B cell (primary cell): ENCODE measurements around the gene PLXNA1. TPM values are rescaled to one million over a fixed set of nuclear protein-coding genes. Genes with fewer than 3 reads are reported as not detected.

Source experiments
- ATAC-seq: fragments of 200-7000 bp; cut with Tn5 transposase; one replicate; pipeline ENCODE4 v1.10.0; 2021; ENCODE audit warnings: low read depth, mild to moderate bottlenecking, moderate number of reproducible peaks, moderate library complexity
- CTCF ChIA-PET: fragments of 350-600 bp; sonication (Branson Sonifier 250); formaldehyde crosslinking; loops from one replicate; lab custom pipeline; 2021; ENCODE audit warnings: antibody characterized with exemption, inconsistent platforms; lab: Charles Lee
- POLR2A ChIA-PET: fragments of 350-600 bp; sonication (Branson Sonifier 250); formaldehyde crosslinking; loops from one replicate; lab custom pipeline; 2021; ENCODE audit warnings: antibody characterized with exemption; lab: Charles Lee
- DNase-seq: peaks from one replicate; pipeline ENCODE4 v3.0.0; 2013
- H2AFZ ChIP-seq: 2 replicates; pipeline ENCODE4 v1.6.1; 2012; ENCODE audit warnings: mild to moderate bottlenecking, low read depth, low read length; ENCODE audit not compliant: insufficient read depth, poor library complexity, severe bottlenecking
- H3K27ac ChIP-seq, 2 donors: 1 replicate in 1 of 2; 2 replicates in 1 of 2; pipeline ENCODE4 v1.5.1; 2012 to 2013; ENCODE audit warnings: low read length in 2 of 2, mild to moderate bottlenecking in 2 of 2, moderate library complexity in 1 of 2
- H3K27me3 ChIP-seq, 4 experiments: fragments of 200-600 bp in 1 of 4; sonication (generic) in 1 of 4; replicated peaks in 1 of 4; 1 replicate in 2 of 4; 2 replicates in 2 of 4; pipeline versions ENCODE4 v1.6.1 to v1.7.0; 2013 to 2016; ENCODE audit warnings: low read length in 3 of 4, mild to moderate bottlenecking in 2 of 4, mixed read lengths in 1 of 4, moderate library complexity in 1 of 4; ENCODE audit not compliant: insufficient read depth in 4 of 4, control insufficient read depth in 3 of 4; ENCODE audit errors: control extremely low read depth in 1 of 4
- H3K36me3 ChIP-seq, 2 experiments: replicated peaks in 1 of 2; 1 replicate in 1 of 2; 2 replicates in 1 of 2; pipeline versions ENCODE4 v1.6.1 to v1.7.1; 2013; ENCODE audit warnings: low read length in 1 of 2; ENCODE audit not compliant: insufficient read depth in 2 of 2, control insufficient read depth in 1 of 2; ENCODE audit errors: control extremely low read depth in 1 of 2, extremely low read depth in 1 of 2
- H3K4me1 ChIP-seq, 2 donors: fragments of 200-600 bp in 1 of 2; sonication (generic) in 1 of 2; 1 replicate in 1 of 2; 2 replicates in 1 of 2; pipeline versions ENCODE4 v1.5.1 to v1.6.1; 2013 to 2017; ENCODE audit warnings: low read length in 2 of 2; ENCODE audit not compliant: control insufficient read depth in 2 of 2, insufficient read depth in 2 of 2
- H3K4me2 ChIP-seq: replicated peaks from 2 replicates; pipeline ENCODE3; 2012; ENCODE audit warnings: mild to moderate bottlenecking, low read depth, low read length; ENCODE audit not compliant: poor library complexity, severe bottlenecking
- H3K4me3 ChIP-seq, 5 experiments: fragments of 200-600 bp in 1 of 5; sonication (generic) in 1 of 5; 1 replicate in 3 of 5; 2 replicates in 2 of 5; pipeline versions ENCODE4 v1.5.1 to v1.7.0; 2011 to 2016; ENCODE audit warnings: low read length in 4 of 5, mild to moderate bottlenecking in 4 of 5, low read depth in 2 of 5, control low read depth in 1 of 5, moderate library complexity in 1 of 5; ENCODE audit not compliant: insufficient read depth in 1 of 5; ENCODE audit errors: control extremely low read depth in 1 of 5, extremely low read depth in 1 of 5
- H3K79me2 ChIP-seq: fragments of 200-600 bp; sonication (generic); one replicate; pipeline ENCODE4 v1.6.0; 2016; ENCODE audit warnings: low read length; ENCODE audit not compliant: control insufficient read depth, insufficient read depth
- H3K9ac ChIP-seq: fragments of 200-600 bp; sonication (generic); 2 replicates; pipeline ENCODE4 v1.6.1; 2017; ENCODE audit warnings: mild to moderate bottlenecking, low read length, moderate library complexity
- H3K9me3 ChIP-seq, 3 donors: one replicate each; pipeline versions ENCODE4 v1.6.1 to v1.7.1; 2013; ENCODE audit warnings: low read length in 2 of 3; ENCODE audit not compliant: control insufficient read depth in 2 of 3, insufficient read depth in 1 of 3; ENCODE audit errors: control extremely low read depth in 1 of 3
- H4K20me1 ChIP-seq: 2 replicates; pipeline ENCODE4 v1.6.0; 2012; ENCODE audit warnings: mild to moderate bottlenecking, low read length; ENCODE audit not compliant: insufficient read depth, control insufficient read depth, poor library complexity, severe bottlenecking
- H3K27ac Mint-ChIP-seq: one replicate; pipeline ENCODE4 v1.8.0; 2021; ENCODE audit warnings: mixed read lengths
- H3K27me3 Mint-ChIP-seq: one replicate; pipeline ENCODE4 v1.8.0; 2021; ENCODE audit warnings: mixed read lengths
- H3K4me1 Mint-ChIP-seq: one replicate; pipeline ENCODE4 v1.8.0; 2021; ENCODE audit warnings: mixed read lengths
- H3K4me3 Mint-ChIP-seq: one replicate; pipeline ENCODE4 v1.8.0; 2021; ENCODE audit warnings: mixed read lengths
- H3K9me3 Mint-ChIP-seq: one replicate; pipeline ENCODE4 v1.8.0; 2022; ENCODE audit warnings: mixed read lengths; ENCODE audit not compliant: insufficient read depth
- EZH2 ChIP-seq: IDR thresholded peaks from 2 replicates; pipeline ENCODE4 v1.6.1; 2012; ENCODE audit warnings: borderline replicate concordance, low read depth, mild to moderate bottlenecking, moderate library complexity, low read length; ENCODE audit not compliant: insufficient read depth, poor library complexity, severe bottlenecking
- WGBS: methylation state at CpG from one replicate; pipeline ENCODE4 v1.1.5; 2013; ENCODE audit warnings: missing lambda C conversion rate; ENCODE audit not compliant: insufficient coverage; 5-methylcytosine and 5-hydroxymethylcytosine counted together
- intact Hi-C: fragments of 100-400 bp; cut with micrococcal nuclease; formaldehyde crosslinking; loops from one replicate; pipeline ENCODE4 v1.10.0; 2022
- polyA plus RNA-seq: library from polyadenylated mRNA; depleted of rRNA; stranded (reverse); fragments of >200 nt; gene quantifications from 2 replicates; pipeline ENCODE4 v1.2.3, GENCODE V29; 2012
- total RNA-seq, 2 donors: library from RNA; stranded (reverse); fragments of 120-200 nt in 1 of 2; gene quantifications; 1 replicate in 1 of 2; 2 replicates in 1 of 2; pipeline versions ENCODE4 v1.2.3 to v1.2.4, GENCODE V29; 2013 to 2022
- TF ChIP-seq, protein P1 (sequence below): fragments of 200-600 bp; IDR thresholded peaks from one replicate; pipeline ENCODE4 v1.8.0; 2022; ENCODE audit warnings: antibody characterized with exemption, mild to moderate bottlenecking

Gene PLXNA1
- total and polyA plus RNA-seq, 2 donors (not counting 1 experiment from before 2014, with no cell fraction given), result 6.7 to 22.3 TPM

DNA sequence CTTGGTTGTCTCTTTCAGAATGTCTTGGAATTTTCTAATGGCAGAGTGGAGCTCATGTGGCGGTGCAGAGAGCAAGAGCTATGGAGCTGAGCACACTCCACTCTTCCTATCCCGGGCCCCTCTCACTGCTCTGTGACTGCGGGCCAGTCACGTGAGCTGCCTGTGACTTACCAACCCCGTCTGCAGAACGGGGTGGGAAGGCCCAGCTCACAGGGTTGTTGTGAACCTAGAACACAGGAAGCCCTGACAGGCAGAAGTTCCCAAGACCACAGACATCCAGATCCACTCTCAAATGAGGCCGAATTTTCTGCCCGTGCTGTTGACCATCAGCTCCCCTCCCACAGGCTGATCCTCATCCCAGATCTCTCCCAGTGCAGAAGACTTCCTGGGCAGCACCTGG, 35.5 kb upstream of the PLXNA1 start:
- Histone ChIP-seq H3K36me3 (no peaks in the 10 kb centered on the region), H3K4me3 (no peak overlapping the region), H3K9me3 (peaks cover 0 to 6% (median 0%) of the 10 kb centered on the region in 3 donors), H3K4me2 (no peak overlapping the region), H4K20me1 (no peaks in the 10 kb centered on the region), H3K27ac (no peak overlapping the region), H3K27me3 (no peaks in the 10 kb centered on the region), H3K9ac (no peak overlapping the region), H3K79me2 (no peaks in the 10 kb centered on the region), H3K4me1 (peaks cover 0 to 21% of the 10 kb centered on the region in 2 donors), H2AFZ (no peak overlapping the region)
- H3K27ac Mint-ChIP-seq, result peak overlapping the region; percentile 32
- H3K27me3 Mint-ChIP-seq, result no peaks in the 10 kb centered on the region
- DNase-seq (no peak), ATAC-seq (peak; percentile 47)
- TF ChIP-seq EZH2, result no peak
- H3K9me3 Mint-ChIP-seq, result no peaks in the 10 kb centered on the region
- ChIA-PET CTCF (no interaction called here), POLR2A (no interaction called here)
- intact Hi-C loops, result no loop called here
- no peak overlapping the region for H3K4me3 Mint-ChIP-seq
- 25% methylated on average over 8 of the region's 8 CpGs for WGBS
- peaks cover 26% of the 10 kb centered on the region for H3K4me1 Mint-ChIP-seq

DNA sequence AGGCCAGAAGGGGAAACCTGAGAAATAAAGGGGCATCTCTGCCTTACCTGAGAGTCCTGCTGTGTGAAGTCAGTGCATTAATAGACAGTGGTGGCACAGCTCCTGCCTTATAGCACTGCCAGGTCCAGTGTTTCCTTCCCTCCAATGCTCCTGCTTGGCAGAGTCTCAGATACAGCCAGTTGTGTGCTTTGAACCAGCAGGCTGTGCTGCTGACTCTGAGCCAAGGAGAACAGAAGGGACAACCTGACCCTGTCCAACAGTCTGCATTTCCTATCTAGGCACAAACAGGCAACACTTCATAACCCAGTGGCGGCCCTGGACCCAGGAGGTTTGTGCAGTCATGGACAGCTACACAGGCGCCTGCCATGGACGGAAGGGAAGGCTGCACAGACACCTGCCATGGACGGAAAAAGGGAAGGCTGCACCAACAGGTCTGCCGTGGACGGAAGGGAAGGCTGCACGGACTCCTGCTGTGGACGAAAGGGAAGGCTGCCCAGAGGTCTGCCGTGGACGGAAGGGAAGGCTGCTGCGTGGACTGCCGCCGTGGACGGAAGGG, 33.9 kb upstream of the PLXNA1 start:
- ATAC-seq, result no peak
- intact Hi-C loops, result no loop called here
- WGBS, result 97% methylated on average over 14 of the region's 14 CpGs

More for the DNA sequence above, 33.9 kb upstream of the PLXNA1 start:
- Histone ChIP-seq H3K4me2 (no peak overlapping the region), H3K79me2 (no peaks in the 10 kb centered on the region), H3K4me1 (peaks cover under 1 to 21% of the 10 kb centered on the region in 2 donors), H3K9me3 (peaks cover 0 to 6% (median 0%) of the 10 kb centered on the region in 3 donors), H3K4me3 (no peak overlapping the region), H3K27ac (no peak overlapping the region), H4K20me1 (no peaks in the 10 kb centered on the region), H3K9ac (no peak overlapping the region), H3K27me3 (no peaks in the 10 kb centered on the region), H3K36me3 (no peaks in the 10 kb centered on the region), H2AFZ (no peak overlapping the region)
- ChIA-PET POLR2A (no interaction called here), CTCF (no interaction called here)
- Mint-ChIP-seq H3K9me3 (no peaks in the 10 kb centered on the region), H3K4me1 (peaks cover 32% of the 10 kb centered on the region), H3K27ac (no peak overlapping the region), H3K27me3 (no peaks in the 10 kb centered on the region), H3K4me3 (no peak overlapping the region)
- TF ChIP-seq, protein P1, sequence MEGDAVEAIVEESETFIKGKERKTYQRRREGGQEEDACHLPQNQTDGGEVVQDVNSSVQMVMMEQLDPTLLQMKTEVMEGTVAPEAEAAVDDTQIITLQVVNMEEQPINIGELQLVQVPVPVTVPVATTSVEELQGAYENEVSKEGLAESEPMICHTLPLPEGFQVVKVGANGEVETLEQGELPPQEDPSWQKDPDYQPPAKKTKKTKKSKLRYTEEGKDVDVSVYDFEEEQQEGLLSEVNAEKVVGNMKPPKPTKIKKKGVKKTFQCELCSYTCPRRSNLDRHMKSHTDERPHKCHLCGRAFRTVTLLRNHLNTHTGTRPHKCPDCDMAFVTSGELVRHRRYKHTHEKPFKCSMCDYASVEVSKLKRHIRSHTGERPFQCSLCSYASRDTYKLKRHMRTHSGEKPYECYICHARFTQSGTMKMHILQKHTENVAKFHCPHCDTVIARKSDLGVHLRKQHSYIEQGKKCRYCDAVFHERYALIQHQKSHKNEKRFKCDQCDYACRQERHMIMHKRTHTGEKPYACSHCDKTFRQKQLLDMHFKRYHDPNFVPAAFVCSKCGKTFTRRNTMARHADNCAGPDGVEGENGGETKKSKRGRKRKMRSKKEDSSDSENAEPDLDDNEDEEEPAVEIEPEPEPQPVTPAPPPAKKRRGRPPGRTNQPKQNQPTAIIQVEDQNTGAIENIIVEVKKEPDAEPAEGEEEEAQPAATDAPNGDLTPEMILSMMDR, result no peak
- TF ChIP-seq EZH2, result no peak
- no peak for DNase-seq
